ENCODE measurements around the gene C12orf56. TPM values are rescaled to one million over a fixed set of nuclear protein-coding genes. Genes with fewer than 3 reads are reported as not detected.

Gene C12orf56
- total and polyA plus RNA-seq, 9 of the 15 experiments (the other 6 are each of a cell fraction or from before 2014, with no cell fraction given), result 0.40 to 4.8 (median 1.2) TPM

GRCh38 chr12:64325055-64325454 is 65.5 kb downstream of the C12orf56 start:
- in situ Hi-C loops (cut with MboI), result no loop called here
- no peak overlapping the region for H3K4me2 ChIP-seq (ENCODE audit: insufficient read depth, low read length)
- no peaks in the 10 kb centered on the region for H3K79me2 ChIP-seq (ENCODE audit: control insufficient read depth, insufficient read depth, low read length)
- H4K20me1 ChIP-seq (replicated peaks; ENCODE audit: control insufficient read depth, insufficient read depth, low read length), result no peaks in the 10 kb centered on the region
- H3K27me3 ChIP-seq (ENCODE audit: control insufficient read depth in 2 of 2, insufficient read depth in 2 of 2, low read length in 2 of 2), result peaks cover 0 to 12% of the 10 kb centered on the region in 2 experiments; a peak in 2 of 5 replicates
- intact Hi-C loops (cut with micrococcal nuclease), result no loop called here
- H3K9me3 ChIP-seq (replicated peaks; ENCODE audit: control insufficient read depth, insufficient read depth, low read depth, low read length), result no peaks in the 10 kb centered on the region
- WGBS (ENCODE audit: insufficient coverage, low coverage, missing lambda C conversion rate), result 0% methylated on average over 2 of the region's 2 CpGs
- FAIRE-seq (no peak), ATAC-seq (no peak), DNase-seq (ENCODE audit: extremely low read depth in 1 of 4, low spot score in 3 of 4) (no peak)
- no peak overlapping the region for H3K9ac ChIP-seq (ENCODE audit: insufficient read depth in 1 of 2, low read depth in 2 of 2, low read length in 2 of 2)
- no peak overlapping the region for H3K4me3 ChIP-seq
- no TSS peak for BruUV-seq (replicated peaks)
- no peak overlapping the region for H3K27ac ChIP-seq (ENCODE audit: extremely low read depth, low read depth, low read length)
- ChIA-PET CTCF (ENCODE audit: low intra/inter-chr PET ratio) (interaction anchor here (0.6 kb wide), 1 partner anchor 73 kb away, joined by 3 read pairs; no protein-coding TSS in a partner anchor), POLR2A (no interaction called here)
- no peaks in the 10 kb centered on the region for H3K36me3 ChIP-seq (ENCODE audit: control insufficient read depth, insufficient read depth, low read length)
- no peak overlapping the region for H2AFZ ChIP-seq (ENCODE audit: low read depth, low read length)
- H3K9me1 ChIP-seq (ENCODE audit: control insufficient read depth, insufficient read depth, low read length), result no peaks in the 10 kb centered on the region
- H3K4me1 ChIP-seq (replicated peaks in 1 of 2; ENCODE audit: control insufficient read depth in 2 of 2, insufficient read depth in 2 of 2, low read length in 2 of 2), result no peaks in the 10 kb centered on the region
- TF ChIP-seq NFIC (IDR thresholded peaks at IDR 0.05) (no peak), ZNF184 (CRISPR knock-in tag; IDR thresholded peaks at IDR 0.05) (no peak), GTF2A2 (tag; IDR thresholded peaks at IDR 0.05) (no peak), ZNF174 (CRISPR knock-in tag; IDR thresholded peaks at IDR 0.05) (no peak), MEIS2 (IDR thresholded peaks at IDR 0.05; ENCODE audit: partially characterized antibody) (no peak), ZBTB33 (CRISPR knock-in tag; IDR thresholded peaks at IDR 0.05) (no peak), CBX5 (IDR thresholded peaks at IDR 0.05; ENCODE audit: borderline replicate concordance, low read depth) (no peak), HIVEP1 (CRISPR knock-in tag; IDR thresholded peaks at IDR 0.05) (no peak), FOXA1 (IDR thresholded peaks at IDR 0.05; ENCODE audit: borderline replicate concordance) (no peak), NCOA2 (IDR thresholded peaks at IDR 0.05; ENCODE audit: partially characterized antibody in 2 of 2) (no peak), ATF7 (IDR thresholded peaks at IDR 0.05) (no peak), VEZF1 (CRISPR knock-in tag; IDR thresholded peaks at IDR 0.05) (no peak), BHLHE40 (IDR thresholded peaks at IDR 0.05; ENCODE audit: low read length) (no peak), NFATC3 (IDR thresholded peaks at IDR 0.05) (no peak), DMBX1 (CRISPR knock-in tag; IDR thresholded peaks at IDR 0.05; ENCODE audit: borderline replicate concordance) (no peak), ZNF282 (CRISPR knock-in tag; IDR thresholded peaks at IDR 0.05) (no peak), CHD1 (IDR thresholded peaks at IDR 0.05; ENCODE audit: low read length) (no peak)

Measured in K562 (cell line).